Measurements from ENCODE around the gene OSGEP. TPM values are rescaled to one million over a fixed set of nuclear protein-coding genes. Genes with fewer than 3 reads are reported as not detected.

The OSGEP gene
- total RNA-seq, 1 experiment from 2014 or later: 50.8 TPM

DNA sequence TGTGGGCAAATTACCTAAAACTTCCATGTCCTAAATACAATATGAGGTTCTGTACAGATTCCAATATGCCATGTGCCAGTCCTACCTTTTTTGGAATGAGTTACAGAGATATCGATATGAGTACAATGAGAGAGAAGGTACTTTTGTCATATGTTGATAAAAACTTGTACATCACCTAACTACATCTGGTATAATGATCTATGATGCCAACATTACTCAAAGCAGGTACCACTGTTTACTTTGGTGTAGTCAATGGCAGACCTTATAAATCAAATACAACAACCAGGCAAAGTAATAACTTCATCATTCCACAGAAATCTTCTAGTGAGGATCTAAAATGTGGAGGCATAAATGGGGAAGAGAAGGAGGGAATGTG lies 54.0 kb downstream of the OSGEP start:
- no peaks in the 10 kb centered on the region for H3K27me3 ChIP-seq (ENCODE audit: insufficient read depth, low read length)
- TF ChIP-seq, protein P1, sequence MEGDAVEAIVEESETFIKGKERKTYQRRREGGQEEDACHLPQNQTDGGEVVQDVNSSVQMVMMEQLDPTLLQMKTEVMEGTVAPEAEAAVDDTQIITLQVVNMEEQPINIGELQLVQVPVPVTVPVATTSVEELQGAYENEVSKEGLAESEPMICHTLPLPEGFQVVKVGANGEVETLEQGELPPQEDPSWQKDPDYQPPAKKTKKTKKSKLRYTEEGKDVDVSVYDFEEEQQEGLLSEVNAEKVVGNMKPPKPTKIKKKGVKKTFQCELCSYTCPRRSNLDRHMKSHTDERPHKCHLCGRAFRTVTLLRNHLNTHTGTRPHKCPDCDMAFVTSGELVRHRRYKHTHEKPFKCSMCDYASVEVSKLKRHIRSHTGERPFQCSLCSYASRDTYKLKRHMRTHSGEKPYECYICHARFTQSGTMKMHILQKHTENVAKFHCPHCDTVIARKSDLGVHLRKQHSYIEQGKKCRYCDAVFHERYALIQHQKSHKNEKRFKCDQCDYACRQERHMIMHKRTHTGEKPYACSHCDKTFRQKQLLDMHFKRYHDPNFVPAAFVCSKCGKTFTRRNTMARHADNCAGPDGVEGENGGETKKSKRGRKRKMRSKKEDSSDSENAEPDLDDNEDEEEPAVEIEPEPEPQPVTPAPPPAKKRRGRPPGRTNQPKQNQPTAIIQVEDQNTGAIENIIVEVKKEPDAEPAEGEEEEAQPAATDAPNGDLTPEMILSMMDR (conservative IDR thresholded peaks at IDR 0.05): no peak

More for the DNA sequence above, 54.0 kb downstream of the OSGEP start:
- H4K8ac ChIP-seq (replicated peaks; ENCODE audit: insufficient read length, low read depth, low read length): no peak overlapping the region
- H3K27me3 Mint-ChIP-seq (ENCODE audit: low read depth): no peaks in the 10 kb centered on the region
- H2AFZ ChIP-seq (ENCODE audit: low read length): no peak overlapping the region
- no peaks in the 10 kb centered on the region for H3K23me2 ChIP-seq (ENCODE audit: insufficient read length, low read depth, low read length, poor library complexity, severe bottlenecking)
- WGBS (ENCODE audit: extremely low coverage, insufficient read length, low lambda C conversion rate): no CpG with 5 or more reads among the region's 1 CpG
- H2AK5ac ChIP-seq (ENCODE audit: insufficient read length, low read length): no peak overlapping the region
- no peak for DNase-seq
- H3K4ac ChIP-seq (ENCODE audit: low read depth, low read length): no peak overlapping the region
- no peak overlapping the region for H4K91ac ChIP-seq (ENCODE audit: insufficient read length, low read depth, low read length)
- H2BK20ac ChIP-seq (ENCODE audit: low read depth, low read length, poor library complexity, severe bottlenecking): no peak overlapping the region
- H3T11ph ChIP-seq (ENCODE audit: low read length): no peak overlapping the region
- H3K9ac ChIP-seq (ENCODE audit: extremely low read depth, insufficient read length, low read length): no peak overlapping the region
- H2BK15ac ChIP-seq (ENCODE audit: low read depth, low read length): no peak overlapping the region
- no peak overlapping the region for H3K27ac Mint-ChIP-seq
- no peak overlapping the region for H3K27ac ChIP-seq (ENCODE audit: insufficient read length, low read depth, low read length)
- no peak overlapping the region for H2BK12ac ChIP-seq (ENCODE audit: insufficient read length, low read depth, low read length)
- H3K4me3 Mint-ChIP-seq: no peak overlapping the region
- H3K36me3 Mint-ChIP-seq (ENCODE audit: insufficient read depth in 1 of 3, low read depth in 3 of 3): peaks cover 8 to 60% (median 28%) of the 10 kb centered on the region in 3 experiments; a peak in 6 of 7 replicates
- no peak overlapping the region for H3K56ac ChIP-seq (ENCODE audit: insufficient read length, low read depth, low read length)
- H3K23ac ChIP-seq (ENCODE audit: insufficient read length, low read depth, low read length): no peak overlapping the region
- no peak overlapping the region for H3K14ac ChIP-seq (ENCODE audit: insufficient read depth, low read length)
- H3K4me1 Mint-ChIP-seq: no peaks in the 10 kb centered on the region
- H2BK5ac ChIP-seq (ENCODE audit: insufficient read length, low read length): no peak overlapping the region
- no peaks in the 10 kb centered on the region for H3K79me1 ChIP-seq (ENCODE audit: insufficient read depth, low read depth, low read length, poor library complexity, severe bottlenecking)
- H3K18ac ChIP-seq (ENCODE audit: insufficient read length, low read depth, low read length): no peak overlapping the region
- no peak overlapping the region for H4K5ac ChIP-seq (ENCODE audit: insufficient read length, low read depth, low read length)
- no peaks in the 10 kb centered on the region for H3K79me2 ChIP-seq (ENCODE audit: insufficient read depth, low read length)
- H3K4me1 ChIP-seq (ENCODE audit: insufficient read depth, low read length): no peaks in the 10 kb centered on the region
- no peaks in the 10 kb centered on the region for H3K9me3 Mint-ChIP-seq
- H3K9me3 ChIP-seq (ENCODE audit: control insufficient read depth, low read depth, low read length): no peaks in the 10 kb centered on the region
- no peak overlapping the region for H2BK120ac ChIP-seq (ENCODE audit: low read depth, low read length, poor library complexity, severe bottlenecking)
- H4K20me1 ChIP-seq (ENCODE audit: control insufficient read depth, insufficient read depth, insufficient read length): no peaks in the 10 kb centered on the region
- no peak overlapping the region for H3K4me2 ChIP-seq (ENCODE audit: insufficient read depth, insufficient read length, low read length)
